Mammary epithelial cell (primary cell): ENCODE results near the gene FRMD6.

ENCODE experiments used
- EZH2 ChIP-seq: IDR thresholded peaks from 2 replicates; pipeline ENCODE4 v1.6.1; 2012; ENCODE audit warnings: low read length, inconsistent platforms, borderline replicate concordance
- TF ChIP-seq, protein P1 (sequence below), 2 donors: IDR thresholded peaks in 1 of 2; conservative IDR thresholded peaks in 1 of 2; 2 replicates each; pipeline ENCODE4 v1.5.1; 2011 to 2012; ENCODE audit warnings: inconsistent platforms in 2 of 2, low read length in 2 of 2, mild to moderate bottlenecking in 2 of 2, control low read depth in 1 of 2, low read depth in 1 of 2; ENCODE audit not compliant: insufficient read depth in 1 of 2; ENCODE audit errors: extremely low read depth in 1 of 2

DNA sequence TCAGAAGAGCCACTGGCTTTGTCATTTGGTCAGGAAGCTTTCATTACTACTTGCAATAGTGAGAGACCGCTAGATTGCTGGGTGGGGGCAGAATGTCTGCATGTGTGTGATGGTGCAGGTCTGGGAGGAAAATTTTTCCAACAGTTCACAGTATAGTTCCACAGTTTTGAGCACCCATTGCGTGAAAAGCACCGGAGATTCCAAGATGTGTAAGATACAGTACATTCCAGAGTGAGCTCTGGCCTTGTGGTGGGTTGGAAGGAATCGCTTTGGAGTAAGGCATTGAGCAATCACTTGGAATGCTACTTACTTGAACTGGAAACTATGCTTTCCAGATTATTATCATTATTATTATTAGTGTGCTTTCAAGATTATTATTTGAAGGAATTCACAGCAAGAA lies 47.6 kb upstream of the FRMD6 start:
- TF ChIP-seq, protein P1, sequence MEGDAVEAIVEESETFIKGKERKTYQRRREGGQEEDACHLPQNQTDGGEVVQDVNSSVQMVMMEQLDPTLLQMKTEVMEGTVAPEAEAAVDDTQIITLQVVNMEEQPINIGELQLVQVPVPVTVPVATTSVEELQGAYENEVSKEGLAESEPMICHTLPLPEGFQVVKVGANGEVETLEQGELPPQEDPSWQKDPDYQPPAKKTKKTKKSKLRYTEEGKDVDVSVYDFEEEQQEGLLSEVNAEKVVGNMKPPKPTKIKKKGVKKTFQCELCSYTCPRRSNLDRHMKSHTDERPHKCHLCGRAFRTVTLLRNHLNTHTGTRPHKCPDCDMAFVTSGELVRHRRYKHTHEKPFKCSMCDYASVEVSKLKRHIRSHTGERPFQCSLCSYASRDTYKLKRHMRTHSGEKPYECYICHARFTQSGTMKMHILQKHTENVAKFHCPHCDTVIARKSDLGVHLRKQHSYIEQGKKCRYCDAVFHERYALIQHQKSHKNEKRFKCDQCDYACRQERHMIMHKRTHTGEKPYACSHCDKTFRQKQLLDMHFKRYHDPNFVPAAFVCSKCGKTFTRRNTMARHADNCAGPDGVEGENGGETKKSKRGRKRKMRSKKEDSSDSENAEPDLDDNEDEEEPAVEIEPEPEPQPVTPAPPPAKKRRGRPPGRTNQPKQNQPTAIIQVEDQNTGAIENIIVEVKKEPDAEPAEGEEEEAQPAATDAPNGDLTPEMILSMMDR (conservative IDR thresholded peaks at IDR 0.05 in 1 of 2, IDR thresholded peaks at IDR 0.05 in 1 of 2; ENCODE audit: extremely low read depth in 1 of 2, insufficient read depth in 1 of 2, low read depth in 1 of 2, low read length in 2 of 2), result no peak
- no peak for TF ChIP-seq EZH2
